T follicular helper cell (primary cell): ENCODE data around the gene ACSS1.

Experiments
- DNase-seq: peaks from one replicate; pipeline ENCODE4 v3.0.0-alpha.2; 2020; ENCODE audit warnings: low read depth

ACSS1 gene

DNA sequence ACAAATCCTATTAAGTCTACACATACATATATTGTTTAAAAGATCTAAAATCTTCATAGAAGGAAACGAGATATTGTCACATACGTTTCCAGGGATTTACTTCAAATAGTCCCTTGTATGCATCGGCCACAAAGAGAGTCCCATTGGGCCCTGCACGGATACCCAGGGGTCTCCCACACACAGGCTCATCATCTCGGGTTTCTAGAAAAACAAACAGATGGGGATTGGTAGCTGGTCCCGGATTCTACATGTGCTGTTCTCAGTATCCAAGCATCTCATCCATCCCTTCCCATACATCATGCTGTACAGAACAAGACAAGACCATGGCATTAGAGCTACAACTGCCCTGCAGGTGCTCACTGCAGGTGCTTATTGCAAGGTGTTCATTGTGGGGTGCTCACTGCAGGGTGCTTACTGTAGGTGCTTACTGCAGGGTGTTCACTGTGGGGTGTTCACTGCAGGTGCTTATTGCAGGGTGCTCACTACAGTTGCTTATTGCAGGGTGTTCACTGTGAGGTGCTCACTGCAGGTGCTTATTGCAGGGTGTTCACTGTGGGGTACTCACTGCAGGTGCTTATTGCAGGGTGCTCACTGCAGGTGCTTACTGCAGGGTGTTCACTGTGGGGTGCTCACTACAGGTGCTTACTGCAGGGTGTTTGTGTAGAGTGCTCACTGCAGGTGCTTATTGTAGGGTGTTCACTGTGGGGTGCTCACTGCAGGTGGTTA is 86.4 kb downstream of the ACSS1 start:
- no peak for DNase-seq

DNA sequence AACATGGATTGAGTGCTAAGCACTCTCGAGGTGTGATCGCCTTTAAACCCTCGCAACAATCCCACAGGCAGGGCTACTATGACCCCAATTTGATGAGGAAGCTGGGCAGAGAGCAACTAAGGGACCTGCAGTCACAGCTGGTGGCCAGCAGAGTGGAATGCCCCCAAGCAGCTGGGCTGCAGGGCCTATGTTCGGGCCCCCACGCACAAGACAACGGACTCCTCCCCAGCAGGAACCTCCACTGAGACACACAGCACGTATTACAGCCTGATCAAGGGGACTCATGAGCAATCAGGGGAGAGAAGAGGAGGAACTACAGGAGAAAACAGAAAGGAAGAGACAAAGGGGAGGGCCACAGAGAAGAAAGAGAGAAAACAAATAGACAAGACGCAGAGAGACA is 87.2 kb downstream of the ACSS1 start:
- DNase-seq = no peak

DNA sequence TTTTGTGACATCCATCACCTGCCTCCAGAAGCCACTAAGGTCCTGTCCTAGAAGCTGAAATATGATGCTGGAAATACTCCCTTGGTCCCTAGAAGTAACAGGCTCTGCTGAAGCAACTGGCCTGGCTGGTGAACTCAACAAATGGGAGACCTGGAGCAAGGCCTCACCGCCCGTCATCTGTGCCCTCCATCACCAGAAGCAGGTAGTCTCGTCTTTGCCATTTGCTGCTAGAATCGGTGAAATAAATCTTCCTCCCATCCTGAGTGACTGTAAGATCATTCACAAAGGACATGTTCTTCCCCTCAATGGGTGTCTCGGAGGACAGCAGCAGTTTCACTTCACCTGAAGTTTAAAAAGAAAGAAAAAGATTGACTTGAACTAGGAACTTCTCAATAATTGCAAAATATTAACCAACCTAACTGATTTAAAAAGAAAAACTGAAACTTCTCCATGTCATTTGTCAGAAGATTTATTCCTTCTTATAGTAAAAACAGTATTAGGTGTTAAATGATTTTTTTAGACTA is 87.8 kb downstream of the ACSS1 start:
- DNase-seq = no peak

DNA sequence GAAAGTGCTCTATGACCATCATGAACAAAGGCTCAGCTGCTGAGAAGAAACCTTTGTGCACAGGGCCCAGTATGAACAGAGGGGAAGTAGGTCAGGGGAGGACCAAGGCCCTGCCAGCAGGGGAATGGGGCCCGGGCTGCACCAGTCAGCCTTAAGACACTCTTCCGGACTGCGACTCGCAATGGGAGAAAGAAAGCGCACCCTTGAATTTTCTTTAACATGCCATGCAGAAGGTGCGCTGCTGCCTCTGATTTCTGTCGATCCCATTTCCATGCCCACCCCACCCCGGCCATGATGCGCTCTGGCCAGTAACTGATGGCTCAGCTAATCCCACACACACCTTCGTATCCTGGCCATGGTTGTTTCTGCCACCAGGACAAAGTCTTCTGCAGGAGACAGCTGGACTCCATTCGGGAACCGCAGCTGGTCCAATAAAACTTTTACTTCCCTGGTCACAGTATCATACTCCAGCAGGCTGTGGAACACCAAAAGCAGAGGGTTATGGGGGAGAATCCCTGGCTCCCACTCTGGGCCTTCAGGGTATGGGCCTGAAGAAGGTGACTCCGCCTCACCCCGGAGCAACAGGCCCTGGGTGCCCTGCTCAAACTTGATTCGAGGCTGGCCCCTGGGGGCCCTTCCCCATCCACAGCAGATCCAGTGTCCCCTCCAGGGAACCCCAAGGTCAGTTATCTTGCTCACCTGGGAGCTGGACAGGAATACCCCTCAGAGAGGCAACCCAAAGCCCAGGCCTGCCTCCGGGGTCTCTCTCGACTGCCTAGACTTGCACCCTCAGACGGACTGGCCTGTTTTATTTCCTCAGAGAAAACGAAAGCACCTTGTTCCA is 88.5 kb downstream of the ACSS1 start:
- no peak for DNase-seq

DNA sequence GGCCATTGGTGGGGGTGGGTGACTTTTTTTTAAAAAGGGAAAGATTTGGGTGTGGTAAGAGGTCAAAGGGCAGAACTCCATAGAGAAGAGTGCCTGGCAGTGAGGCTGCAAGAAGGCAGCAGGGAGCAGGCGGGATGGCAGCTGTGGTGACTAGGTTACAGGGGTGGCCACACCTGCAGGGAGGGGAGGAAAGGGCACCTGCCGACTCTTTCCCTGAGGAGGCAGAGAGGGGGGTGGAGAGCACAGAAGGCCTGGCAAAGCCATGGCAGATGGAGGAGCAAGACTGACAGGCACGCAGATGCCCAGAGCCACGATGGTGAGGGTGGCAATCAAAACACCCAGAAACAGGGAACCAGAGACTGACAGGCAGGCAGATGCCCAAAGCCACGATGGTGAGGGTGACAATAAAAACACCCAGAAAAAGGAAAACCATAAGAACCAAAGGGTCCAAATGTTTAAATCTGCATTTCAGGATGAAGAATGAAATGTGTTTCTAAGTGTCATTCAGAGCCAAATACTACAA is 89.6 kb downstream of the ACSS1 start:
- DNase-seq = no peak

DNA sequence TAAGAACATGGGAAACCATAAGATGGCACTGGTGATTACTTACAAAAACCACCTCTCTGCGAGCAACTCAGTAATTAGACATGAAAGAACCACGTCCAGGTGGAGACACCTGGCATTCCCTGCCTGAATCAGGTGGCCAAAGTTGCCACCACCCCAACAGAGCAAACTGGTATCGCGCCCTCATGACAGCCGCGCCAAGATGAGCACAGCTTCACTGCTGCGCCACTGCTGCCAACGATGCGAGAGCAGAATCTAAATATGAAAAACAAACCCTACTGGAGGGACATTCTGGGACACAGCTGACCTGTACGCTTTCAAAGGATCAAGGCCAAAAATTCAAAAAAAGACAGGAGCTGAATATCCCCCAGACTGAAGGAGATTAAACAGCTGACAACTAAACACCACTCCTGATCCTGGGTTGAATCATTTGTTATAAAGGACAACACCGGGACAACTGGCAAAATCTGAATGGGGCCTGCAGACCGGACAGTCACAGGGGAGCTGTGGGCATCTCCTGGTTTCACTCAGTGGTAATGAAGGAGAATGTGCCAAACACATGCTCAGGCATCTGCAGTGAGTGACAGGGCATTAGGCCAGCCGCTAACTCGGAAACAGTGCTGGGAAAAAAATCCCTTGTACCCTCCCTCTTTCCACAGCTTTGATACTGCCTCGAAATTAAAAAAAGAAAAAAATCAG is 91.5 kb downstream of the ACSS1 start:
- DNase-seq = no peak

DNA sequence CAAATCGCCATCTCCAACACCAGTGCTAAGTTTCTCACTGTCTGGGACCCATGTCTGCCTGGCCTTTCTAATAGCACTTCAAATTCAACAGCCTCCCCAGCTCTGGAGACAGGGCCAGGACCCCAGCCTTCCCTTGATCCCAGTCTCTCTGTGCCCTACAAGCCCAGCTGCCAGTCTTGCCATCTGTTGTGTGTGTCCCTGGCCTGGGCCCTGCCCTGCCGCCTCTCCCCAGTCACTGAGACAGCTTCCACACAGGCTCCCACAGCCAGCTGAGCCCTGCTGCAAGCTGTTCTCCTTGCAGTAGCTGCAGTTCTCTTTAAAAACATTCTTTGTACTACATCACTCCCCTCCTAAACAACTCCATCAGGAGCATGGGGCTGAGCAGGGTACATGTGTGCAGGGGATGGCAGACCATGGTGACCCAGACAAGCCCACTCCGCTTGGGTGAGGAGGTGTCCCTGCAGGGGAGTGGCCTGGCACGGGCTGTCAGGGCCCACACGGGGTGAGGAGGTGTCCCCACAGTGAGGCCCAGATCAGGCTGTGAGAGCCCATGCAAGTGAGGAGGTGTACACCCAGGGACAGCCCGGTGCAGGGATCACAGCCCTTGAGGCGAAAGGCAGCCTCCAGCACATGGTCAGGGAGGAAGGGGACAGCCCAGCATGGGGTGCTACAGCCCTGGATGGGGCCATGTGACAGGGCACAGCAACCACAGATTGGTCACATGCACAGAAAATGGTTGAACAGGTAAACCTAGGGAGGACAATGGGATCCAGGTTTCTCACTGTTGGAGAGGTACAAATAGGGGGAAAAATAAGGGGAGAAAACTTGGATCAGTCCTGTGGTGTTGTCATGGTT is 92.6 kb downstream of the ACSS1 start:
- no peak for DNase-seq

DNA sequence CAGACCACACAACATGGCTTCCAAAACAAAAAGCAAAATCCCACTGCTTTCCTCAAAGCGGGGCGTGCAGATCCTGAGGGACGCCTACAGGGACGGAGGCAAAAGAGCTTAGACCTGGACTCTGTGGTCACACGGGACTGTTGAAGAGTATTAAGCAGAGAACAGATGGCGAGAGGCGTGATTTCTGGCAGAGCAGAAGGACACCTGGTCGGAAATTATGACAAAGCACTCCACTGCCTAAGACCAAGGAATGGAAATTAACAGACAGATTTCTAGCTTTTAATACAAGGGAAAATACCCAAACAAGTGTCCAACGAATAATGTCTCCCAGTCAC is 93.5 kb downstream of the ACSS1 start:
- no peak for DNase-seq

DNA sequence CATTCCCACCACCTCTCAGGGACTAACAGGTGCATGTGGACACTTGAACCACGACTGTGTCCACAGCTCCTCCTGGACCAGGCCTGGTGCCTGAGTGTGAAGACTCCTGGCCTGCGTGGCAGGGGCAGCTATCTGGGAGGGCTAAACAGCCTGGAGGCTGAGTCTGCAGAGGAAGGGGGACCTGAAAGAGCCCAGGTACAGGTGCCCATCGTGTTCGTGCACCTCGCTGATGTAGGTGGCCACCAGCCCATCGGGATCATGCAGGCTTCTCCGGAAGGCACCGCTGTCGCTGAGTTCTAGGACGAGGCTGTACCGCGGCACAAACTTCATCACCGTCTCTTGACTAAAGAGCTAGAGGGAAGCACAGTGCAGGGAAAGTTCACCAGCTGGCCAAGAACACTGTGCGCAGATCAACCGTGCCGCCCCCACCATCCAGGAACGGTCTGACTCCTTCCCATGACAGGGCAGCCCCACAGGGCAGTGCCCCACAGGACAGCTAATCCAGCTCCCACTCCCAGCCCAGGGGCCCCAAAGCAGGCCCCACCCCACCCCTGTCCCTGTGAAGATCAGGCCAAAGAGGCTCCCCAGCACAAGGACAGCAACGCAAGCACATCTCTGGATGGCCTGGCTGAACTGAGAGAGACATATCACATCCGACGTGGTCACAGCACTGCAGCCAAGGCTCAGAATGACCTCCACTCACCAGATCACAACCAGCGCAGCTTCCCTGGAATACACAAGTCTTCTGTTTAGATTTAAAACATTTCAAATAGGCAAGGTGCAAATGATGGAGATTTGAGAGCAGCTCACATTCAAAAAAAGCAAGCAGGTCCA is 94.0 kb downstream of the ACSS1 start:
- no peak for DNase-seq

DNA sequence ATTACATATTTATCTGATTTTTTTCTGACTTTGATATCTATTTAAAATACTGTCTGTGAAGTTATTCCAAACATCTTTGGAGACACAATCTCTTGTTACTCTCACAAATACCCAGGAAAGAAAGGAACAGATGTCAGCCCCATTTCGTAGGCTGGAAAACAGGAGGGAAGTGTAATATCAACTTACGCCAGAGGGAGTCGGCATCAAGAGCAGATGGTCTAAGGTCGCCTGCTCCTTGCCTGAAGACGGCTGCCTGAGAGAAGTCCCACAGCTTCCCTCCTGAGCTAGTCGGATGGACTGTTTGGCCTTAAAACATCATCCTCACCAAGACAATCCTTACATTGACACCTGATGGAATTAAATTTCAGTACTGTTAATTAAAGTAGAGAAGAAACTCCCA is 95.4 kb downstream of the ACSS1 start:
- DNase-seq = no peak

DNA sequence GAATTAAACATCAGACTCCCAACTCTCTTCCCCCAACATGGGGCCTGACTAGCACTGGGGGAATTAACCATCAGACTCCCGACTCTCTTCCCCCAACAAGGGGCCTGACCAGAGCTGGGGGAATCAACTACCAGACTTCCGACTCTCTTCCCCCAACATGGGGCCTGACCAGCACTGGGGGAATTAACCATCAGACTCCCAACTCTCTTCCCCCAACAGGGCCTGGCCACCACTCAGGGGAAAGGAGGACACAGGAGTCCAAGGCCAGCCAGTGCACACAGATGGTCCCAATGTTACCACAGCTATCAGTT is 95.8 kb downstream of the ACSS1 start:
- DNase-seq = no peak

DNA sequence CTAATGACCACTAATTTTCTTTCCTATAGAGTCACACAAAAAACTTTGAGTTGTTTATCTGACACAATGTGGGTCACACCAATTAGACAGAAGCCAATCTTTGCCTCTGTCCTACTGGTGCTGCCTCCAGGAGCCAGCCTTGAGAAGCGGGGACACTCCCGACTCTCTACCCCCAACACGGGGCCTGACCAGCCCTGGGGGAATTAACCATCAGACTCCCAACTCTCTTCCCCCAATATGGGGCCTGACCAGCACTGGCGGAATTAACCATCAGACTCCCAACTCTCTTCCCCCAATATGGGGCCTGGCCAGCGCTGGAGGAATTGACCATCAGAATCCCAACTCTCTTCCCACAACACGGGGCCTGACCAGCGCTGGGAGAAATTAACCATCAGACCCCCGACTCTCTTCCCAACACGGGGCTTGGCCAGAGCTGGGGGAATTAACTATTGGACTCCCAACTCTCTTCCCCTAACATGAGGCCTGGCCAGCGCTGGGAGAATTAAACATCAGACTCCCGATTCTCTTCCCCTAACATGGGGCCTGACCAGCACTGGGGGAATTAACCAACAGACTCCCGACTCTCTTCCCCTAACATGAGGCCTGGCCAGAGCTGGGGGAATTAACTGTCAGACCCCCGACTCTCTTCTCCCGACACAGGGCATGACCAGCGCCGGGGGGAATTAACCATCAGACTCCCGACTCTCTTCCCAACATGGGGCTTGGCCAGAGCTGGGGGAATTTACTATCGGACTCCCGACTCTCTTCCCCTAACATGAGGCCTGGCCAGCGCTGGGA is 96.4 kb downstream of the ACSS1 start:
- no peak for DNase-seq

DNA sequence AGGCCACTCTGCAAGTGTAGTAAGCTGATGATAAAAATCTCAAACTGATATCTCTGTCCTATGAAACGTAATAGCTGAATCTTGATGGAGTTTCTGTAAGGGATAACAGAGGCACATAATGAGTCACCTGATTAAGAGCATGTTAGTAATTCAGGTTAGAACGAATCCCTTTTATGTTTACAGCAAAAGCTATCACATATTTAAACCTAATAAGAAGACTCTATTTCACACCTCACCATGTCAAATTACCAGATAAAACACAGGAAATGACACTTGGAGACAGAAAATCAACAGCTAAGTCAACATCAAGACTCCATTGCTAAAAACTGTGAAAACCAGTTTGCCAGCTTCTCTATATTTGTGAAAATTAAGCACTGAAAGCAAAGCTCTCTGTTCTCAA is 97.1 kb downstream of the ACSS1 start:
- no peak for DNase-seq

DNA sequence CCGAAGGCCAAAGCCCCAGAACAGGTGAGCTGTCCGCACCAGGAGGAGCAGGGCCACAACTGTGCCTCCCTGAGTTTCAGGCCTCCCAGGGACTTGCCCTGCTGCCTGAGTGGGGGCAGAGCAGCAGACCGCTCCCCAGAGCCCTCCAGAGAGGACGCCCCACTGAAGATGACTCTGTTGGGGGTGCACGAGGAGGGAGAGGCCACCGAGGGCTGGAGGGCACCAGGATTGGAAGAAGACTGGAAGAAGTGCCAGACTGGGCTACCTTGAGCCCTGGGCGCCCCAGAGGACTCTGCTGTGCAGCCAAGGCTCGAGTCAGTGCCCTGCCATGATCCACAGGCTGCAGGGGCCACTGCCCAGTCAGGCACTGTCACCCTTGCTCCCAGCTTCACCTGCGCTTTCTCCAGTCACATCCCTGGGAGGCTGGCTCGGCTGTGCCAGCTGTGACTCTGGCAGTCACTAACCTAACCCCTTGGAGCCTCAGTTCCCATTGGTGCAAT is 97.6 kb downstream of the ACSS1 start:
- DNase-seq = no peak

DNA sequence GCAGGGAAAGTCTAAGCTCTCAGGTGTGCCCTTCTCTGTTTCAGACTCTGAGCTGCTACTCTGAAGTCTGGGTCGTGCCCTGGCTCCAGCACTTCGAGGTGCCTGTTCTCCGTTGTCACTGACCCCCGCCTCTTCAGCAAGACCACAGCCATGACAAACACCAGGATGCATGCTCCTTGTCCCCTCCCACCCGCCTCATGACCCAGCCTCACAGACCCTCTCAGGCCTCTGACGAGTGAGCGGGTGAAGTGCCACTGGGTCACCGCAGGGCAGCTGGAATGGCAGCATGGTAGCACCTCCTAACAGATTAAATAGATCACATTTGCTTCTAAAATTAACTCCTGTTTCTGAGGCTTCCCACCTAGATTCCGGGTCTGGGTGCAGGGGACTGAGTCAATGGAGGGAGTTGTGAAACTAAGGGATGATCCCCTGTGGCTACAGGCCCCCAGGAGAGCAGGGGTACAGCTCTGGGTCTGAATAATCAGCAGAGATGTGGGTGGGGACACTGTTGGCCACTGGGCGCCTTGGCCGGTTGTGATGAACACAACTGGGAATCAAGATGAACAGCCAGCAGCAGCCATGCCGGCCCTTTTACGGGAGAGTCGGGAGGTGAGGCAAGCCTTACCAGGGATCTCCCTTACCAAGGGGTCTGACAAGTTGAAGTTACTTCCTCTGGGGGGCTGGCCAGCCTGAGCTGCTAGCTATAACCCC is 98.2 kb downstream of the ACSS1 start:
- DNase-seq = no peak

DNA sequence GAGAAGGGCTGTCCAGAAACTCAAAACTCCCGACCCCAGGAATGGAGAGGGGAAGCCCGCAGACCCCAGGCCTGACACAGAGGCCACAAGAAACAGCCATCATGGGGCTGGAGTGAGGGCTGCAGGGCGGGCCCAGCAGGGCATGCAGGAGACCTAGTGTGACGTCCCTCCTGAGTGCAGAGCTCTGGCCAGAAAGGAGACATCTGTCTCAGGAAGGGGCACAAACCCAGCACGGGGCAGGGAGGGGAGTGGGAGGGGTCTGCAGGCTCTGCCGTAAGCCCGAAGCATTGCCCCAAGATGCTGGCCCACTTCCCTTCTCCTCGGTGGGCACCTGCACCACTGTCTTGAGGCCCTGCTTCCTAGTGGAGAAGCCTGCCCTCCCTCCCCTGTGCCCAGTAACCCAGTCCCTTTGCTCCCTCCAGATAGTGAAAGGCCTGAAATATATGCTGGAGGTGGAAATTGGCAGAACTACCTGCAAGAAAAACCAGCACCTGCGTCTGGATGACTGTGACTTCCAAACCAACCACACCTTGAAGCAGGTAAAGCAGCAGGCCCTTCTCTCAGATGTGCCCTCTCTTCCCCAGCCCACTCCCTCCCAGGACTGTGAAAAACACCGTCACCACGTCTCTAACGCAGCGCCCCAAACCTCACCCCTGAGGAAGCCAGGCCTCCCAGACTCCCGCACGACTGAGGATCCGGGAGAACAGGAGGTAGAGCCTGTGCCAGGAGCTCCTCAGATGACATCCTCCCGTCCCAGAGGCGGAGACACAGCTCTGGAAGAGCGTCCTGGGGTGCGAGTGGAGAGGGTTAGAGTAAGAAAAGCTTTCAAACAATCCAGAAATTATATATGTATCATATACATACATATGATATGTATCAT is 99.2 kb downstream of the ACSS1 start:
- no peak for DNase-seq

DNA sequence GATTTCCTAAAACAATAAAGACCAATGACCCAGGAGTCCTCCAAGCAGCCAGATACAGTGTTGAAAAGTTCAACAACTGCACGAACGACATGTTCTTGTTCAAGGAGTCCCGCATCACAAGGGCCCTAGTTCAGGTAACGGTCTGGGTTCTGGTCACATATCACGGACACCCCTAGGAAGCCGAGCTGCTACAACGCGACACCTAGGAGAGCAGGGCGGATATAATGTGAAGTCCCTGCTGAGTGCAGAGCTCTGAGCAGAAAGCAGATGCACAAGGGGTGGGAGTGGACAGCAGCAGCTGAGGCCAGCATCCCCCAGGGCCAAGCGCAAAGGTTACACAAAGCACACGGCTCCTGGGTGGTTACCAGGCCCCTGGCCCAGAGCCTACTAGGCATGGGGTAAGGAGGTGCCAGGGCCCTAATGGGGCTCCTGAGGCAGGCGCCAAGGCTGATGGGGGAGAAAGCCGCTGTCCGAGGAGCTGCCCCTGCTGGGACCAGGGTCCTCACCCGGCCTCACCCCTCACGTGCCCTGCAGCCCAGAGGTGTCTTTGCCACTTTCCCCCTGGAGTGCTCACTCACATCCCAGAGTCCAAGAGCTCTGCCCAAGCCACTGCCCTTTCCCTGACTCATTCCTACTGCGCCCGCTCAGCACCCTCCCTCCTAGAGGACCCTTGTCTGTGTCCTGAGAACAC is 100.5 kb downstream of the ACSS1 start:
- no peak for DNase-seq
